ENCODE measurements around the gene BLNK.

DNA sequence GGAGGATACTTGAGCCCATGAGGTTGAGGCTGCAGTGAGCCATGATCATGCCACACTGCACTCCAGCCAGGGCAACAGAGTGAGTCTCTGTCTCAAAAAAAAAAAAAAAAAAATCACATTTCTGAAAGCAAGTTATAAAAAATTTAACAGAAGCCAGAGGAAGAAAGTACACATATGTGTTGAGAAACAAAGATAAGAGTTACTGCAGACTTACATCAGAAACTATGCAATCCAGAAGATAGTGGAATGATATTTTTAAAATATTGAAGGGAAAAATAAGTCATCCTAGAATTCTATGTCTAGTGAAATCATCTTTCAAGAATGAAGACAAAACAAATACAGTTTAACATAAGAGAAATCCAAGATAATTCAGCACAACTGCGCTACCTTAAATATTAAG is 94.4 kb downstream of the BLNK start:
- TF ChIP-seq, protein P1, sequence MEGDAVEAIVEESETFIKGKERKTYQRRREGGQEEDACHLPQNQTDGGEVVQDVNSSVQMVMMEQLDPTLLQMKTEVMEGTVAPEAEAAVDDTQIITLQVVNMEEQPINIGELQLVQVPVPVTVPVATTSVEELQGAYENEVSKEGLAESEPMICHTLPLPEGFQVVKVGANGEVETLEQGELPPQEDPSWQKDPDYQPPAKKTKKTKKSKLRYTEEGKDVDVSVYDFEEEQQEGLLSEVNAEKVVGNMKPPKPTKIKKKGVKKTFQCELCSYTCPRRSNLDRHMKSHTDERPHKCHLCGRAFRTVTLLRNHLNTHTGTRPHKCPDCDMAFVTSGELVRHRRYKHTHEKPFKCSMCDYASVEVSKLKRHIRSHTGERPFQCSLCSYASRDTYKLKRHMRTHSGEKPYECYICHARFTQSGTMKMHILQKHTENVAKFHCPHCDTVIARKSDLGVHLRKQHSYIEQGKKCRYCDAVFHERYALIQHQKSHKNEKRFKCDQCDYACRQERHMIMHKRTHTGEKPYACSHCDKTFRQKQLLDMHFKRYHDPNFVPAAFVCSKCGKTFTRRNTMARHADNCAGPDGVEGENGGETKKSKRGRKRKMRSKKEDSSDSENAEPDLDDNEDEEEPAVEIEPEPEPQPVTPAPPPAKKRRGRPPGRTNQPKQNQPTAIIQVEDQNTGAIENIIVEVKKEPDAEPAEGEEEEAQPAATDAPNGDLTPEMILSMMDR (IDR thresholded peaks at IDR 0.05; ENCODE audit: borderline replicate concordance, extremely low read depth, low read length, poor library complexity, severe bottlenecking), result no peak
- no peak for TF ChIP-seq EZH2 (IDR thresholded peaks at IDR 0.05; ENCODE audit: borderline replicate concordance, low read depth, low read length, severe bottlenecking)

Data from DND-41 (cell line).